Renal cortical epithelial cell (primary cell): ENCODE data around the gene SLC38A2. TPM values are rescaled to one million over a fixed set of nuclear protein-coding genes. Genes with fewer than 3 reads are reported as not detected.
A peak's percentile ranks its signal among the peaks of the same experiment; 100 is the strongest.

Source experiments
- DNase-seq: peaks from one replicate; pipeline ENCODE4 v3.0.0-alpha.2; 2011; ENCODE audit warnings: low read depth
- total RNA-seq: library from RNA; depleted of rRNA; stranded (reverse); fragments of >200 nt; gene quantifications from 2 replicates; pipeline ENCODE4 v1.2.3, GENCODE V29; 2014

Gene SLC38A2
- total RNA-seq, 1 donor from 2014 or later: 259 TPM

DNA sequence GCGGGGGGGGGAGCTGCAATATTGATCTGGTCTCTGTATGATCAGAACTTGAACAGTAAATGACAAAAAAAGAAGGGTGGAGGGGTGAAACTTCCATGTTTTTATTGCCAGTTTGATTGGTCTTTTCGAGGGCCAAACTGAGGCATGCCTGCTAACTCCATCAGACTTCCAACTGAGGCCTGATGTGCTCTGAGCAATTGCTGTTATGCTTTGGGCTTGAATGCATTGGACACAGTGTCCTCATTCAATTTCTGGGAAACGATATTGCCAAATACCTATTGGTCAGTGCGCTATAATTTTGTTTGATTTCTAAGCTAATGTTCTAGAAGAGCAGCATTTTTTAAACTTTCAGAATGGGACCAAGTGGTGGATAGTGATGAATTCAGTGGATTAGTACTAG lies 2.1 kb upstream of the SLC38A2 start:
- no peak for DNase-seq

- no peak for DNase-seq
Measured at GRCh38 chr12:46374310-46374709, 1.7 kb upstream of the SLC38A2 start.

DNA sequence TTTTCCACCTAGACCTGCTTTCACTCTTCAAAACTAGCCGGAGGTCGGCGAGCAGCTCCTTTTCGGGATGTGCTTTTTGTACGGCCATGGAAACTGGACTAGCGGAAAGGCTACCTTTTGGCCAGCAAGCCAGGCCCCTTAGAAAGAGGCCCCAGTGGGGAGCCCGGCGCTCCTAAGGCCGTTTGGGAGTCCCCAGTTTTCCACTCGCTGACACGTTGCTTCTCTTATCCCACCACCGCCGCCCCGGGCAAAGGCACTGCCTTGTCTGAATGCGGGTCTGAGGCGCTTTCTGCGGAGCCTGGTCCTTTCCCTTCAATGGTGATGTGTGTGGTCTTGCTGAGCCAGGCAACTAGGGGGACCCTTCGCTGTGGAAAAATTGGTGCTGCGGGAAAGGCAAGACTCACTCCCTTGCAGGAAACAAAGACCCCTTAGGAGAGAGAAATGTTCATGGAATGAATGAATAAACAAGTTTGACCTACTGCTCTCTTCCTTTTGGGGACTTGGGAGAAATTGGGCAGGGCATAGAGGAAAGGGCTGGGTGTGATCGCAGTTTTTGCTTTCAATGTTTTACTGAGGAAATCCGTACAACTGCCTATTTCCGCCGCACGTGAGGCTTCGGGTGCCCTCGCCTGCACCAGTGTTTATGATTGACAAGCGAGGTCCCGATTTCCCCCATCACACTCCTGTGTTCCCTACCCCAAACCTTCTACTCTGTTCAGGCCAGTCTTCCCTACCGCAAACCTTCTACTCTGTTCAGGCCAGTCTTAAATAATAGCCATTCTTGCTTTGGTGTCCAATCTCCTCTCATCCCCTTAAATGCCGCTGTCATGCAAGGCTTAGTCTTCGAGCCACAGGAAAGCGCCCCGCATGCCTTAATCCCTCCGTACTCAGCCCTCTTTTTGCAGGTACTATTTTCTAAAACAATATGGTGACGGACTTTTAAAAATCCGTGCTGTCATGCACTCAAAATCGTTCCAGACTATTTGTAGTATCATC lies 1.0 kb upstream of the SLC38A2 start:
- DNase-seq: no peak

DNA sequence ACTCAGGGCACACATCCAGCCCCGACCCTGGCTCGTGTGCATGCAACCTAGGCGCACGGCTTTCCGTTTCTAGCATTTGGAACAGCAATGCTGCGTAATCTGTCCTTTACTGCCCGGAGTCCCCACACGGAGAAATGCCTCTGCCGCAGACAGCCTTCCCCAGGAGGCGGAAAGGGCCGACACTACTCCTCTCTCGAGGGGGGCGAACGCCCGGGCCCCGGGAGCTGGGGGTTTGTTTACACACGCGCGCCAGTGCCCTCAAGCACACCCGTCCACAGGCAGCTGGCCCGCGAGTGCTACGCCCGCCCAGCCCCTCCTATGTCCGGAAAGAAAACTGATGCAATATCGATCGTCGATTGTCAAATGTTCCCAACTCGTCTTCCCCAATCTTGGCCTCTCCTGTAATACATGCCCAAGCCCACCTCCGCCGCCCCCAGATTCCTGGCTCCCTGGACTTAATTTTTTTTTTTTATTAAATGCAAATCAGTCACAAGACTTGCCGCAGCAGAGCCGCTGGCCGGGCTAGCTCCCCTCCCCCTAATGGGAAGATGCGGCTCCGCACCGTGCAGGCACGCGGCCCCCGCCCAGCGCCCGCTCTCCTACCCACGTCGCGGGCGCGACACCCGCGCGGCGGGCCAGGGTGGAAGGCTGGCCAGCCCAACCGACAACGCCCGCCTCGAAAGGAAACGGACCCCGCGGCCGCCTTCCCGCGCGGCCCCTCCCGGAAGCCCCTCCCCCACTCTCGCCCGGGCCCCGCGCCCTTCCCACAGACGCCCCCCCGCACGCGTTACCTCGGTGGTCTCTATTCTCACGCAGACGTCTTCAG lies 642 bp downstream of the SLC38A2 start:
- no peak for DNase-seq

- DNase-seq: no peak
Measured at GRCh38 chr12:46370792-46371717, 1.5 kb downstream of the SLC38A2 start.

DNA sequence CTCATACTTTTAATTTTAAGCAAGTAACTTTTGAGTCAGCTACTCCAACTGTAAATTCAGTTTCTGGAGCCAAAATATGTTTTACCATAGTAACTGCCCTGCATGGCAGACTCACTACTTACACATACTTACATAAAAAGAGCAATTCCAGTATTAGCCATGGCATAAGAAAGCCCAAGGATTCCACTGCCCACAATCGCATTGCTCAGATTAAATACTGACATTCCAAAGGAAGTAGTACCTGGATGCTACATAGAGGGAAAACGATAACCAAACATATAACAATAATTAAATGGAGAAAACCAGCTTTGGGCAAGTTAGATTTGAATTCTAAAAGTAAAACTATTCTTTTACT lies 2.2 kb downstream of the SLC38A2 start:
- DNase-seq: no peak

DNA sequence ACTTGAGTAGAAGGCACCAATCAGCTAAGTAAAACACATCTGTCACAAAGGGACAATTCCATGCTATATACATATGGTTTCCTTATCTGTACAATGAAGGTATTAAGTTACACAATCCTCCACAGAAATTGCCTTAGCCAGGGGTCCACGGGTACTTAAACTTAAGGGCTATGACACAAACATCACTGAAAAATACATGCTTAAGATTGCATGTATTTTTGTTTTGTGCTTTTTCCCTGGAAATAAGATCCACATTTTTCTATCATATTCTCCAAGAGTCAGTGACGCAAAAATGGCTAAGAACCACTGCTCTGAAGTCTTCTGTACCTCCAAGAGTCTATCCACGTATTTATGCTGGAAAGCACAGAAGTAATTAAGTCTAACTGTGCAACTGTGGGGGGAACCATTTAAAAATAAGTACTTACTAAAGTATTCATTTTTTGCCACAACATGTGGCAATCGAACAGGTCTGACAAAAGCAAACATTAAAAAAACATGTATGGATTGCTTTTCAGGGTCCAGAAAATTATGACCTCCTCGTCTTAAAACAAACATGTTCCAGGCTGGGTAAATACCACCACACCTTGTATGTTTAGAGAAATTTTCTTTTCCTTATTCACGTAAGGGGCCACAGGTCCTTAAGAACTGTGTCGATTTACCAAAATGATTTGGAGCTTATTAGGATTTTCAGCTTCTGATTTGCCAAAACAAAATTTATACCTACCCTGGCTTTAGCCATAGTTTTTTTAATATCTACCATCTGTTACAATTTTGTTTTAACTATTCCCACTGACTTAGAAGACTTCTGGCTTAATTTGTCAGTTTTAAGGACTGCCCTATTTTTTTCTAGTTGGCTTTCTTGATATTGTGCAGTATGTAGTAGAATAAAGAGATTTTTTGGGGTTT lies 2.8 kb downstream of the SLC38A2 start:
- DNase-seq: no peak

- DNase-seq: no peak
Measured at GRCh38 chr12:46369095-46369473, 3.5 kb downstream of the SLC38A2 start.

DNA sequence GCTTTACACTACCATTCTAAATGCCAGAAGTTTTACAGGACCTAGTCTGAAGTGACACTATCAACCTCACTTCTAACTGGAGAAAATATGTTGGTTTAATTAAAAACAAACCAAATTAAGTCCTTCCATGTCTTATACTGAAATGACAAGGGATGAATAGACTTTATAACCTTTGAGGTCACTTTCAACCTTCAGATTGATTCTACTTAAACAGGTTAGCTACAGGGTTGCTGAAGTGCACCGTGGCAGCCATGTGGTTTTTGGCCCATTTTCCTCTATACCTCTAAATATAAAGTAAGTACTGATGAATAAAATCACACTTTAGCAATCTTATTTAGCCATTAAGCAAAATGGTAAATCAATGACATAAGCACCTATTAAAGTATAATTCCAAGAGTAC lies 3.9 kb downstream of the SLC38A2 start:
- no peak for DNase-seq

GRCh38 chr12:46368138-46368537 lies 4.4 kb downstream of the SLC38A2 start:
- no peak for DNase-seq

DNA sequence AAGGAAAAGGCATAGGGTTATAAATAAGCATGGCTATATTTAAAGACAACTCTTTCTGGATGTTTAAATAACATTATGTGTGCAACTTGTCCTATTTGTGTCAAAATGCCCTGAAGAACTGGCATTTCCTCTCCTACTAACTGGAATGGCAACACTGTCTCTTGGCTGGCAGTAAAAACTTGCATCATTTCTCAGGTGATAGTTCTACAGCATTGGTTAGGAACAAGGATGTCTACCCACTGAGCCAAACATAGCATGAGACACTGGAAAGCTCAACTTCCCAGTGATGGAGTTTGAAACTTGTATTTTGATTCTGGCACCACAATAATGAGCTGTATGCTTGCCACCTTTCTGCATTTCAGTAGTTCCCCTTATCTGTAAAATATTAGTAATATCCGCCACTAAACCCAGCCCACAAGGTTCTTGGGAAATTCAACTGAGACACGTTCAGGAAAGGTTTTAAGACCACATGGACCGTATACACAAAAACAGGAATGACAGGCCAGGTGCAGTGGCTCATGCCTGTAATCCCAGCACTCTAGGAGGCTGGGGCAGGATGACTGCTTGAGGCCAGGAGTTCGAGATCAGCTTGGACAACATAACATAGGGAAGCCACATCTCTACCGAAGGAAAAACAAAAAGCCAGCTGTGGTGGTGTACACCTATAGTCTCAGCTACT lies 5.1 kb downstream of the SLC38A2 start:
- no peak for DNase-seq

DNA sequence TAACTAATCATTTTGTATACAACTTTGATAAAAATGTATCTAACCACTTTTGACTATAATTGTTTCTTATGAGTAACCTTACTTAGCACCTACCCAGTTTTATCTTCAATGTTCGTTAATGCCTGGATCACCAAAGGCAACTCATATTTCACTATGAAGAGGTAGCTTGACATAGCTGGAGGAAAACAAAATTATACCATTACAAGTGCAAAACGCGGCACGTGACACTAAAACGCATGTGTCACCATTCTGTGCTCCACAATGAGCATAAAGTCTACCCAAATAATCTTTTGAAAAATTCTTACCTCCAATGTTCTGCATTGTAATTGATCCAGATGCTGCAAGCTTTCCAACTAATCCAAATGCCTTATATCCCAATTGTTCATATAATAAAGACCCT lies 5.8 kb downstream of the SLC38A2 start:
- DNase-seq: no peak

- no peak for DNase-seq
Measured at GRCh38 chr12:46365951-46366379, 6.6 kb downstream of the SLC38A2 start.

DNA sequence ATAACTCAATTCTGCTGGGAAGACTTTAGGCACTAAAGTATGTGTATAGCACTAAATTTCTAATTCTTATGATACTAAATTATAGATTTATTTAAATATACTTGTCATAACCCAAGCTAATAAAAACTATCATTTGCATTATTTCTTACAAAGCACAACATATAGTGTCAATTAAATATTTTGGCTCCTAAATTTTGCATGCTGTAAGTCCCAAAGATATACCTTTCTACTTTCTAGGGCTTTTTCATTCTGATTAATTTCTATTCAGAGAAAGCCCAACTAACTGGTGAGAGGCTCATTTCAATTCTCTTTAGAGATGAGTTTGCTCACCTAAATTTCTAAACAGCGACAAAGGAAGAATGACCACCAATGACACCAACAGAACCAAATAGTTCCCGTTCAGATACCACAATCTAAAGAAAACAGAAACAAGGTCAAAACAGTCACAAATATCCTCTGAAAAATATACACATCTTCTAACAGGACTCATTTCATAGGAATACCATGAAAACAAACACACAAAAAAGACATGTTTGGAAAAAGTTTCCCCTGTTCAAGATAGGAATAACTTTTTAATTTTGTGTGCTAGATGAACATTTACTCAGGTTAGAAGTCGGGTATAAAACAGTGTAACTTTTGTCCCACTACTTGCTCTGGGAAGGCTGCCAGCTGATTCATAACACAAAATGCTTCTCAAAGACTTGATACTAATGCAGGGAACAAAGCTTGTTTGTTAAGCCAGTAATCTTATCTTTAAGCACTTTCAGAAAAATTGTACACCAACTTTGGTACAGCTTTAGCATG lies 7.6 kb downstream of the SLC38A2 start:
- DNase-seq: peak; percentile 86

- DNase-seq: no peak
Measured at GRCh38 chr12:46364300-46364696, 8.3 kb downstream of the SLC38A2 start.

DNA sequence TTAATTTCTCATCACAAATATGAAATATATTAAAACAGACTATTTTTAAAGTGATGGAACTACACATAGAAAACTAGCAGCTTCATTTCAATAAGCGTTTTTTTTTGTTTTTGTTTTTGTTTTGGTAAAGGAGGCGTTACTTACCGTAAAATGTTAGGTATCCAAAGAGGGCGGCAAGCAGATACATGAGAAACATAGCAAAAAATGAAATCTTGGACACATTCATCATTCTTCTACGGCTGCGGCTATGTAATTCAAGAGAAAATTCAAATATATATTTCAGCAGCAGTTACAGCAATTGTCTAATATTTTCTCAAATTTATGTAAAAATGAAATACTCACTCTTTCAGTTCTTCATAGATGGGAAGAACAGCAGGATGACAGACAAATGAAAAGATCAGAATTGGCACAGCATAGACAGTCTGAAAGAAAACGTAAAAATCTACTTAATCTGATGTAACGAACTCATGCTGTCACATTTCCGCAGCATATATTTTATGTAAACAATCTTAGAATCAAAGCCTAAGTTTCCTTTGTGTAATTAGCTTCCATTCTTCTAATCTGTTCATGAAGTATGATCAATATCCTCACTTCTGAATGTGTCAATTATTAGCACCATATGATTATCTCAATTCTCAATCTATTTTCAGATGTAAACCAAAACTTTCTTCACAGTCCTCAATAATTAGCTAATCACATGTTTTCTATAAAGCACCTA lies 8.8 kb downstream of the SLC38A2 start:
- DNase-seq: no peak

GRCh38 chr12:46362895-46363581 lies 9.5 kb downstream of the SLC38A2 start:
- no peak for DNase-seq

GRCh38 chr12:46361667-46362034 lies 10.9 kb downstream of the SLC38A2 start:
- DNase-seq: no peak
